Hematopoietic multipotent progenitor cell (in vitro differentiated cells): ENCODE data around the gene RAPGEF3. TPM values are rescaled to one million over a fixed set of nuclear protein-coding genes. Genes with fewer than 3 reads are reported as not detected.

Source experiments
- DNase-seq, 3 donors: peaks; one replicate each; pipeline ENCODE4 v3.0.0-alpha.2; 2011 to 2015; ENCODE audit warnings: low read depth in 2 of 3, low spot score in 2 of 3
- total RNA-seq: library from RNA; depleted of rRNA; stranded (reverse); fragments of >200 nt; gene quantifications from one replicate; pipeline ENCODE4 v1.2.3, GENCODE V29; 2012

The RAPGEF3 gene
- total RNA-seq, 1 donor = 15.6 TPM

DNA sequence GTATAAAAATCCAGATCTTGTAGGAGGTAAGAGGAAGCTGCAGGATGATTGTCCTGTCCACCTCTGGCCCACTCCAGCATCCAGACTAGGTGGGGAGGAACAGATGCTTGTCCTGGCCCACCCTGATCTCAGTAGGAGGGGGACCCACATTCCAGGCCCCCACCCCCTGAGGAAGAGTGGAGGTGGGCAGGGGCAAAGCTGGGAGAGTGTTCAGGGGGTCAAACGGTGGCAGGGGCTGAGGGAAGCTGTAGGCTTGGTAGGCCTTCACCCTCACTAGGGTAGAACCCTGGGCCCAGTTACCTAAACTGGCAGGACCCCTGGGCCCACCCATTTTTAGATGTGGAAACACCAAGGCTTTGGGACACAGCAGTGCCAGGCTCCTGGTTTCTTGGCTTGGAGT, 18.5 kb upstream of the RAPGEF3 start:
- no peak for DNase-seq

GRCh38 chr12:47776471-47777143, 17.9 kb upstream of the RAPGEF3 start:
- DNase-seq = peak in 1 of 3 donors; percentile 25

DNA sequence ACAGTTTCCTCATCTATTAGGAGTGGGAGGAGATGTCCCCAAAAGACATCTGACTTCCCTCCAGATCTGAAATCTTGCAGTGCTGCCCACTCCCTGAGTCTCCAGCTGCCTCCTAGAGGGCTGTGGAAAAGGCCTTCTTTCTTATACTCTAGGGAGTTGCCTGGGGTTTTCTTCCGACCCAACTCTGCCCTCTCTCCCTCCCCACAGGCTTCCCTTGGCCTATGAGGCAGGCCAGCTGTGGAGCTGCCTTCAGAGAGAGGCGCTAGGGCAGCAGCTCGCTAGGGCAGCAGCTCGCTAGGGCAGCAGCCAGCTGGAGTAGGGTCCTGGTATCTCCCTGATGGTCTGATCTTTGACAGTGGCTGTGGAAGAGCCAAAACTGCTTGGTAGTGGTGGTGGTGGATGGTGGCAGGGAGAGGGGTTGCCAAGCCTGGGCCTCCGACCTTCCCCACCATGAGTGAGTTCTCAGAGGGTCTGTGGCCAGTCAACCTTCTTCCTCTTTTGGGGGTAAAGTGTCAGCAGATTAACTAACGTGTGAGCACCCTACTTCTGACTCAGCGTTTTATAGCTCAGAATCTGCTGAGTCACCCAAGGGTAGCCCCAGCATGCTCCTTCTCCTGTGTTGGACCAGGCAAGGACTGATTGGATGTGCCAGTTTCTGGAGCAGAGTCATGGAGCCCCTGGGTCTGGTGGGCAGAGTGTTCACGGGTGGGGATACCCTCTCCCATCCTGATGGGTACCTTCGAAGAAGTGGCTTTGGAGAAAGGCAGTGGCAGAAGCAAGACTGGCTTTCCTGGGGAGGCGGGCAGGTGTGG, 16.6 kb upstream of the RAPGEF3 start:
- DNase-seq = peak in 2 of 3 donors; percentile 89 to 94

DNA sequence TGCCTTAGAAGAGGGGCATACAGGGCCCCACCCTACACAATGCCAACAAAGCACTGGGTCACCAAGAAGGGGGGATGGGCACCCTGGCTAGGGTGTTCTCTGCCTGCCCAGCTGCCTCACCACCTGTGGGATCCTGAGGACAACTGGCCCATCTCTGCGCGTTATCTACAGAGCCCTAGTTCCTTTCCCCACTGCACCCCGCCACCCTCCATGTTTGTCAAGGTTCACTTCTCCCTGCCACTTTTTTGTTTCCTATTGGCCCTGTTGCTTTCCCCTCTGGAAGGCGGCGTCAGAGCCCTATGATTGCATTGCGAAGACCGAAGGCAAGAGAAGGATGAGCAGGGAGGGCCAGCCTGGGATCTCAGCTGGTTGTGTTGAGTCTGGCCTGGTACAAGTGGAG, 16.0 kb upstream of the RAPGEF3 start:
- DNase-seq = no peak

DNA sequence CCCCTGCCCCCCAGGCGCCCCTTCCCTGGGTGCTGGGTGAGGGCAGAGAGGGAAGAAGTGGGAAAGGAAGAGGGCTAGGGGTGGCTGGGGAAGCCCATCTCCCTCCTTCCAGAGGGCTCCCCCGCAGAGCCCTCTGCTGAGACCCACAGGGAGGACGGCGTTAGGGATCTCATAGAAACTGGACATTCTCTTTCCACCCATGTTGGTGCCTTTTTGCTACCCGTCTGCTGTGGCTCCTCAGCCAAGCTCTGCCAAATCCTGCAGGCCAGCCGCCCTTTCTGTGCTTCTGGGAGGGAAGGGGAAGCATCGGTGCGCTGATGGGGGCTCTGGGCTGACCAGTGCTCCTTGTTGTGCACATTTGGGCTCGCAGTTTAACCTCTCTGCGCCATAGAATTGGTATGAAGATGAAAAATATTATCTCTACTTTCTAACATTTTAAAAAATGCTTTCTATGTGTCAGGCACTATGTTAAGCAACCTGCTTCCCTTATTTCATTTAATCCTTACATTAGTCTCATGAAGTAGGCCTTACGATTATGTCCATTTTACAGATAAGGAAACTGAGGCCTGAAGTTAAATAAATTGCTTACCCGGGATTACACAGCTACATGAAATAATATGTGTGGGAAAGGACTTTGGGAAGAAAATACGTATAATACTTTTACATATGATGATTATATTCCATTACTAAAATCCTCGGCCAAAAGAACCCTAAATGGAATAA, 15.3 kb upstream of the RAPGEF3 start:
- DNase-seq = no peak

DNA sequence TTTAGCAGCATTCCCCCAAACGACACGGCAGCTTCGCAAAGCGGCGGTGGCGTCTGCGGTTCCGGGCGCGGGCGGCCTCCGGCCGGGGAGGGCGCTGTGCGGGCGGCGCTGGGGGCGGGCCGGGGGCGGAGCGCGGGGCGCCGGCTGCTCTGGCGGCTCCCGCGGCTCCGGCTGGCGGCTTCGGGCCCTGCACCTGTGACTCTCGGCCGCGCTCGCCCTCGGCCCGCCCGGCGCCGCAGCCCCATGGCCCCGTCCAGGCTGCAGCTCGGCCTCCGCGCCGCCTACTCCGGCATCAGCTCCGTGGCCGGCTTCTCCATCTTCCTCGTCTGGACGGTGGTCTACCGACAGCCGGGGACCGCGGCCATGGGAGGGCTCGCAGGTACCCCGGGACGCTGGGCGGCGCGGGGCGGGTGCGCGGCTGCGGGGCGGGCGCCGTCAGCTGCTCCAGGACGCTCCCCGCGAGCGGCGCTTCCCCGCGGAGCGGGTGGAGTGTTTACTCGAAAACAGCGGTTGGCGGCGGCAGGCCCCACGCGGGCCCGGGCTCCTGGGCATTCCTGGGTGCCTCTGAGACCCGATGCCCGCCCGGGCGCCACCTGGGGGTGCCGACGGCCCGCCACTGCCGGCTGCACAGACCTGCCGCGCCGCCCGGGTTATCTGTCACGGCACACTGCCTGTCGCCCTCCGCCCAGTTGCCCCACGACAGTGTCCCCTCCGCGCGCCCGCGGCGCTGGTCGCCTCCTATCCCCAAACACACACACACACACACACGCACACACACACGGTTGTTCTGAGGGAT, 14.6 kb upstream of the RAPGEF3 start, which contains the start of gene SLC48A1:
Gene SLC48A1 (plus strand): TSS at position 177 of the 796 bp plus-strand sequence. CDS start 67 bp downstream, at position 244.
- peak; percentile 62 to 76 (median 70) for DNase-seq

- no peak for DNase-seq
Observed at GRCh38 chr12:47772738-47773061, 14.0 kb upstream of the RAPGEF3 start.

DNA sequence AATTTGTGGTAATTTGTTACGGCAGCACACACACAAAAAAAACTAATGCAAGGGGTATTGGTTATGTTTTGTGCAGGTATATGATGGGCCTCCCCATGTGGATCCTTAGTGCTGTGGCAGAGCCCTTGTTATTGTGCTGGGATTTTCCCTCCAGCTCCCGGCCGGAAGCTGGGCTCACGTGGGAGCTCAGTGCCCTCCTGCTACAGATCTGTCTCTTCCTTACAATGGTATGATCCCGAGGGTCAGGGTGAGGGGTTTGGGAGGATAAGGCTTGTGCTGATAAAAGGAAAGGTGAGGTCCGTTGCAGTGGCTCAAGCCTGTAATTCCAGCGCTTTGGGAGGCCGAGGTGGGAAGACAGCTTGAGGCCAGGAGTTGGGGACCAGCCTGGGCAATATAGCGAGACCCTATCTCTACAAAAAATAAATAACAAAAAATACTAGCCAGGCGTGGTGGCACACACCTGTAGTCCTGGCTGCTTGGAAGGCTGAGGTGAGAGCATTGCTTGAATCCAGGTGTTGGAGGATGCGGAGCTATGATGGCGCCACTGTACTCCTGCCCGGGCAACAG, 13.5 kb upstream of the RAPGEF3 start:
- DNase-seq = no peak

DNA sequence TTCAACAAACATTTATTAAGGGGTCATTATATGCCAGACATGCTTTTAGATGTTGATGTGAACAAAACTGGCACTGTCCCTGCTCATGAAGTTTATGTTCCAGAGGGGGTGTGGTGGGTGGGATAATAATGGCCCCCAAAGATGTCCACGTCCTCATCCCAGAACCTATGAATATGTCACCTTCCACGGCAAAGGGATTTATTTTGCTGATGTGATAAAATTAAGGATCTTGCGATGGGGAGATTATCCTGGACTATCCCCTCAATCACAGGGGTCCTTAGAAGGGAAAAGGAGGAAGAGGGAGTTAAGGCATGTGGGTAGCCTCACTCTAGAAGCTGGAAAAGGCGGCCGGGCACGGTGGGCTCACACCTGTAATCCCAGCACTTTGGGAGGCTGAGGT, 12.6 kb upstream of the RAPGEF3 start:
- no peak for DNase-seq

- DNase-seq = no peak
Observed at GRCh38 chr12:47770086-47770726, 11.5 kb upstream of the RAPGEF3 start.

DNA sequence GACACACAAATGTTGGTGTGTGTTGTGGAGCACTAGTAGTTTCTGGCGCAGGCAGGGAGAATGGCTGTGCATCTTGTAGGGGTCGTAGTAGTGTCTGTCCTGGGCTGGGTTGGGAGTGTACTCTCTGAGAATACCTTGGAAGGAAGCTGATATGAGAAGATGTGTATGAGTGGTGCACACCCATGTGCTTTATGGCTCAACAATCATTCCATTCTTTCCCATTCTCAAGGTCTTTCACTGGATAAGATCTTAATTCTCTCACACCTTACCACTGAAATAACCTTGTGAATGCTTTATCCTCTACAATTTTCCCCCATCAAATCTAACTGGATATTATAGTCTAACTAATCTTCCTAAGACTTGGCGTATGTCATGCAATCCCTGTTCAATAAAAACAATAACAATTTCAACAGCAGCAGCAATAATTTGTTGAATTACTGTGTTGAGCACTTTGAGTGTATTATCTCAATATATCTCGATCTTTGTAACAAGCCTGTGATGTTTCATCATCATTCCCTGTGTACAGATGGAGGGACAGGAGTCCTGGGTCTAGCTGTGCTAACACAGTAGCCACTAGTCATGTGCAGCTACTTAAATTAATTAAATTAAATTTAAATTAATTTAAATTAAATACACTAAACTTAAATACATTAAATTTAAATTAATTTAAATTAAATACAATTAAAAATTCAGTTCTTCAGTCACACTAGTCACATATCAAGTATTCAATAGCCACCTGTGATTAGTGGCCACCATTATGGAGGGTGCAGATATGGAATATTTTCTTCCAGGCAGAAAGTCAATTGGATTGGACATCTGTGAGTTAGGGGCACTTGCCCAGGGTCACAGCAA, 10.8 kb upstream of the RAPGEF3 start:
- no peak for DNase-seq

DNA sequence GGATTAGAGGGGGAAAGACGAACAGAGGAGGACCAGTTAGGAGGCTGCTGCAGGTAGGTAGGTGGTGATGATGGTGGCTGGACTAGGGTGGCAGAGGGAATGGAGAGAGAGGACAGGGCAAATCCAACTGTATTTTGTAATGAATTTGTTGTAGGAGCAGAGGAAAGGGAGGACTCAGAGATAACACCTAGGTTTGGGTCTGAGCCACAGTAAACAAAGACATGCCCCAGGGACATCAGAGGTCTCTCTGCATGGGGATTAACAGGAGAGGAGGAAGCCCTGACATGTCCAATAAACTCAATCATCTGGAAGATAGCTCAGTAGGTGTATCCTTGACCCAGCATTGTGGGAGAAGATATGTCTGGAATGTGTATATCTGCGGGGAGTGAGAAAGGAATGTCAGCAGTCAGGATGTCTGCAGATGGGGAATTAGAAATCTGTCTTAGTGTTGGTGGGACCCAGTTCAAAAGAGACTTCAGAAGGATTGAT, 9.7 kb upstream of the RAPGEF3 start:
- no peak for DNase-seq

DNA sequence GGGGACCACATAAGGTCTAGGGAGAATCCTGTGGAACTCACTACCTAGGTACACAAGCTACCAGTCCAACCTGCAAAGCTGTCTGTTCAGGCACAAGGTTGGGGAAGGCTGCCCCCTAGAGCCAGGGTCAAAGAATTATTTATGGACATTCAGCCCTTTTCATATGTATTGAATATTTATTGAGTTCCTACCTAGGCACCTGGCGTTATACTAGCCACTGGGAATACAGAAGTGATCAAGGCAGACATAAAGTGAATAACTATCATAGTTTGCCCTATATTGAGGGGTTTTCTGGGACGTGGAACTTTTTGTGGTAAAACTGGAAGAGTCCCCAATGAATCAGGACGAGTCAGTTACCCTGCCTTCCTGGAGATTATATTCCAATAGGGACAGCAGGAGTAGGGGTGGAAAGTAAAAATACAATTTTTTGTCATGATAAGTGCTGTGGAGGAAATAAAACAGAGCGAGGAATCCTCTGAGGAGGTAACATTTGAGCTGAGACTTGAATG, 8.6 kb upstream of the RAPGEF3 start:
- peak in 2 of 3 donors; percentile 67 to 85 for DNase-seq

- peak in 2 of 3 donors; percentile 55 to 76 for DNase-seq
Observed at GRCh38 chr12:47766502-47767215, 8.0 kb upstream of the RAPGEF3 start.

DNA sequence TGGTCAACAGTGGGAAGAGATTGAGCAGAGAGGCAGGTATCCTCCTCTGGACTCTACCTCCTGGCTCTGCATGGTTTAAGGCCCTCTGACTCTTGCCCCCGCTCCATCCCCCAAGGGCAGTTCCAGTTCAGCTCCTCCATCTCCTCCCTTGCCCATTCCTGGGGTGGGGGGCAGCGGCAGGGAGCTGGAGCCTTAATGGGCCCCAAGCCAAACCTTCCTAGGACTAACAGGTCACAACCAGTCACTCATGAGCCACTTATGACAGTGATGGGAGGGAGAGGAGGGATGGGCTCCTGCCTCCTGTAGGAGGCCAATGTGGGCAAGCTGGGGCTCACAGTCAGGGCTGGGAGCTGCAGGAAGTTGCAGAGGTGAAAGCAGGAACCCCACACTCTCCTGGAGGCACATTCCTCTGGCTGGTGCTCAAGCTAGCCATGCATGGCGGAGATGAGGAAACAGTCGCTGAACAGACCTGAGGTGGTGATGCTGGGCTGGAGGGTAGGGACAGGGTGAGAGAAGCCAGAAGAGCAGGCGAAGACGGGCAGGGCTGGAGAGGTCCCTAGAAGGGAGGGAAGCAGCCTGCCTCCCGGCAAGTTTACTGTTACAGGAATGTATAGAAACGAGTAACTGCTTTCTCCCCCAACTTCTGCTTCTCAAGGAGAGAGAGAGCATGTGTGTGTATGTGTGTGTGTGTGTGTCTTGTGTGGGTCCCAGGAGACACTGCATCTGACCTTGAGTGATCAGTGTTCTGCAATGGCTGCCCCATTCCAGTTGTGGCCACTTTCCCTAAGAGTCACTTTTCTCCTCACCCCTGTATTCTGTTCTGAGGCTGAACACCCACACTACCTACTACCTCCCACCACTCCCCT, 5.0 kb upstream of the RAPGEF3 start:
- peak in 1 of 3 donors; percentile 49 for DNase-seq

GRCh38 chr12:47762850-47763465, 4.3 kb upstream of the RAPGEF3 start:
- DNase-seq = no peak

DNA sequence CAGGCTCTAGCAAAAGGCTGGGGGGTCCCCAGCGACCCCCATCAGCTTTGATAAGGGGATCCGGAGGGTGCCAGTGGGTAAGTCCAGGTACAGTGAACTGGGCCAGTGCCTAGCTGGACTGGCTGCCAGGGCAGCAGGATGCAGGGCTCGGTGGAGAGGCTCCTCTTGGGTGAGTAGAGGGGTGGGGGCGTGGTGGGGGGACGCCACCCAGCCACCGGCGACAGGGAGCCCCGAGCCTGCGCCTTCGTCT, 171 bp downstream of the RAPGEF3 start:
- no peak for DNase-seq
